ENCODE data around the gene OR6M1.

- TF ChIP-seq CTCF (conservative IDR thresholded peaks at IDR 0.05; ENCODE audit: low read depth in 2 of 2) = no peak
- TF ChIP-seq, protein P1, sequence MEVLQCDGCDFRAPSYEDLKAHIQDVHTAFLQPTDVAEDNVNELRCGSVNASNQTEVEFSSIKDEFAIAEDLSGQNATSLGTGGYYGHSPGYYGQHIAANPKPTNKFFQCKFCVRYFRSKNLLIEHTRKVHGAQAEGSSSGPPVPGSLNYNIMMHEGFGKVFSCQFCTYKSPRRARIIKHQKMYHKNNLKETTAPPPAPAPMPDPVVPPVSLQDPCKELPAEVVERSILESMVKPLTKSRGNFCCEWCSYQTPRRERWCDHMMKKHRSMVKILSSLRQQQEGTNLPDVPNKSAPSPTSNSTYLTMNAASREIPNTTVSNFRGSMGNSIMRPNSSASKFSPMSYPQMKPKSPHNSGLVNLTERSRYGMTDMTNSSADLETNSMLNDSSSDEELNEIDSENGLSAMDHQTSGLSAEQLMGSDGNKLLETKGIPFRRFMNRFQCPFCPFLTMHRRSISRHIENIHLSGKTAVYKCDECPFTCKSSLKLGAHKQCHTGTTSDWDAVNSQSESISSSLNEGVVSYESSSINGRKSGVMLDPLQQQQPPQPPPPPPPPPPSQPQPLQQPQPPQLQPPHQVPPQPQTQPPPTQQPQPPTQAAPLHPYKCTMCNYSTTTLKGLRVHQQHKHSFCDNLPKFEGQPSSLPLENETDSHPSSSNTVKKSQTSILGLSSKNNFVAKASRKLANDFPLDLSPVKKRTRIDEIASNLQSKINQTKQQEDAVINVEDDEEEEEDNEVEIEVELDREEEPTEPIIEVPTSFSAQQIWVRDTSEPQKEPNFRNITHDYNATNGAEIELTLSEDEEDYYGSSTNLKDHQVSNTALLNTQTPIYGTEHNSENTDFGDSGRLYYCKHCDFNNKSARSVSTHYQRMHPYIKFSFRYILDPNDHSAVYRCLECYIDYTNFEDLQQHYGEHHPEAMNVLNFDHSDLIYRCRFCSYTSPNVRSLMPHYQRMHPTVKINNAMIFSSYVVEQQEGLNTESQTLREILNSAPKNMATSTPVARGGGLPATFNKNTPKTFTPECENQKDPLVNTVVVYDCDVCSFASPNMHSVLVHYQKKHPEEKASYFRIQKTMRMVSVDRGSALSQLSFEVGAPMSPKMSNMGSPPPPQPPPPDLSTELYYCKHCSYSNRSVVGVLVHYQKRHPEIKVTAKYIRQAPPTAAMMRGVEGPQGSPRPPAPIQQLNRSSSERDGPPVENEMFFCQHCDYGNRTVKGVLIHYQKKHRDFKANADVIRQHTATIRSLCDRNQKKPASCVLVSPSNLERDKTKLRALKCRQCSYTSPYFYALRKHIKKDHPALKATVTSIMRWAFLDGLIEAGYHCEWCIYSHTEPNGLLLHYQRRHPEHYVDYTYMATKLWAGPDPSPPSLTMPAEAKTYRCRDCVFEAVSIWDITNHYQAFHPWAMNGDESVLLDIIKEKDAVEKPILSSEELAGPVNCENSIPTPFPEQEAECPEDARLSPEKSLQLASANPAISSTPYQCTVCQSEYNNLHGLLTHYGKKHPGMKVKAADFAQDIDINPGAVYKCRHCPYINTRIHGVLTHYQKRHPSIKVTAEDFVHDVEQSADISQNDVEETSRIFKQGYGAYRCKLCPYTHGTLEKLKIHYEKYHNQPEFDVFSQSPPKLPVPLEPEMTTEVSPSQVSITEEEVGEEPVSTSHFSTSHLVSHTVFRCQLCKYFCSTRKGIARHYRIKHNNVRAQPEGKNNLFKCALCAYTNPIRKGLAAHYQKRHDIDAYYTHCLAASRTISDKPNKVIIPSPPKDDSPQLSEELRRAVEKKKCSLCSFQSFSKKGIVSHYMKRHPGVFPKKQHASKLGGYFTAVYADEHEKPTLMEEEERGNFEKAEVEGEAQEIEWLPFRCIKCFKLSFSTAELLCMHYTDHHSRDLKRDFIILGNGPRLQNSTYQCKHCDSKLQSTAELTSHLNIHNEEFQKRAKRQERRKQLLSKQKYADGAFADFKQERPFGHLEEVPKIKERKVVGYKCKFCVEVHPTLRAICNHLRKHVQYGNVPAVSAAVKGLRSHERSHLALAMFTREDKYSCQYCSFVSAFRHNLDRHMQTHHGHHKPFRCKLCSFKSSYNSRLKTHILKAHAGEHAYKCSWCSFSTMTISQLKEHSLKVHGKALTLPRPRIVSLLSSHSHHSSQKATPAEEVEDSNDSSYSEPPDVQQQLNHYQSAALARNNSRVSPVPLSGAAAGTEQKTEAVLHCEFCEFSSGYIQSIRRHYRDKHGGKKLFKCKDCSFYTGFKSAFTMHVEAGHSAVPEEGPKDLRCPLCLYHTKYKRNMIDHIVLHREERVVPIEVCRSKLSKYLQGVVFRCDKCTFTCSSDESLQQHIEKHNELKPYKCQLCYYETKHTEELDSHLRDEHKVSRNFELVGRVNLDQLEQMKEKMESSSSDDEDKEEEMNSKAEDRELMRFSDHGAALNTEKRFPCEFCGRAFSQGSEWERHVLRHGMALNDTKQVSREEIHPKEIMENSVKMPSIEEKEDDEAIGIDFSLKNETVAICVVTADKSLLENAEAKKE (CRISPR knock-in tag; IDR thresholded peaks at IDR 0.05) = no peak
- no peak for TF ChIP-seq POLR2AphosphoS5 (IDR thresholded peaks at IDR 0.05; ENCODE audit: low read depth)
- TF ChIP-seq, protein P2, sequence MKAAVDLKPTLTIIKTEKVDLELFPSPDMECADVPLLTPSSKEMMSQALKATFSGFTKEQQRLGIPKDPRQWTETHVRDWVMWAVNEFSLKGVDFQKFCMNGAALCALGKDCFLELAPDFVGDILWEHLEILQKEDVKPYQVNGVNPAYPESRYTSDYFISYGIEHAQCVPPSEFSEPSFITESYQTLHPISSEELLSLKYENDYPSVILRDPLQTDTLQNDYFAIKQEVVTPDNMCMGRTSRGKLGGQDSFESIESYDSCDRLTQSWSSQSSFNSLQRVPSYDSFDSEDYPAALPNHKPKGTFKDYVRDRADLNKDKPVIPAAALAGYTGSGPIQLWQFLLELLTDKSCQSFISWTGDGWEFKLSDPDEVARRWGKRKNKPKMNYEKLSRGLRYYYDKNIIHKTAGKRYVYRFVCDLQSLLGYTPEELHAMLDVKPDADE (IDR thresholded peaks at IDR 0.05) = no peak
- no peak for TF ChIP-seq EZH2phosphoT487 (IDR thresholded peaks at IDR 0.05; ENCODE audit: unreplicated experiment)
- no peak for TF ChIP-seq REST (IDR thresholded peaks at IDR 0.05; ENCODE audit: unreplicated experiment)
- TF ChIP-seq EZH2 (IDR thresholded peaks at IDR 0.05; ENCODE audit: low read depth, unreplicated experiment) = no peak
- no peak for TF ChIP-seq CREB1 (CRISPR knock-in tag; IDR thresholded peaks at IDR 0.05; ENCODE audit: low read depth)
- TF ChIP-seq NANOG (IDR thresholded peaks at IDR 0.05; ENCODE audit: borderline replicate concordance) = no peak
- TF ChIP-seq JUNB (IDR thresholded peaks at IDR 0.05; ENCODE audit: unreplicated experiment) = no peak
- TF ChIP-seq ZNF331 (CRISPR knock-in tag; IDR thresholded peaks at IDR 0.05; ENCODE audit: low read depth) = no peak
These were observed 27.6 kb downstream of the OR6M1 start for GRCh38 chr11:123778511-123778910.
